Brain microvascular endothelial cell (primary cell): ENCODE data around the gene SLC35F3.

Experiments used
- DNase-seq: peaks from one replicate; pipeline ENCODE4 v3.0.0-alpha.2; 2020
- H3K27ac ChIP-seq: fragments of 250-450 bp; sonication (Bioruptor Pico); 2 replicates; pipeline ENCODE4 v1.5.1; 2020; ENCODE audit warnings: mild to moderate bottlenecking, moderate library complexity
- H3K27me3 ChIP-seq: fragments of 250-450 bp; sonication (Bioruptor Pico); replicated peaks from 2 replicates; pipeline ENCODE4 v1.5.1; 2020; ENCODE audit warnings: mild to moderate bottlenecking
- H3K36me3 ChIP-seq: fragments of 250-450 bp; sonication (Bioruptor Pico); replicated peaks from 2 replicates; pipeline ENCODE4 v1.5.1; 2020; ENCODE audit warnings: mild to moderate bottlenecking
- H3K4me3 ChIP-seq: 2 replicates; pipeline ENCODE4 v1.5.1; 2011; ENCODE audit warnings: low read depth, mild to moderate bottlenecking, control low read depth, low read length, moderate library complexity
- CTCF ChIP-seq: IDR thresholded peaks from 2 replicates; pipeline ENCODE4 v1.5.1; 2011; ENCODE audit warnings: low read depth, mild to moderate bottlenecking, moderate library complexity, low read length, control low read depth, inconsistent platforms; ENCODE audit errors: missing control alignments
- in situ Hi-C: cut with HindIII; loops from 2 replicates; pipeline ENCODE4 v1.10.0; 2017; ENCODE audit warnings: low sequenced_read_pairs, low pct_ligation_motif_present

The SLC35F3 gene

DNA sequence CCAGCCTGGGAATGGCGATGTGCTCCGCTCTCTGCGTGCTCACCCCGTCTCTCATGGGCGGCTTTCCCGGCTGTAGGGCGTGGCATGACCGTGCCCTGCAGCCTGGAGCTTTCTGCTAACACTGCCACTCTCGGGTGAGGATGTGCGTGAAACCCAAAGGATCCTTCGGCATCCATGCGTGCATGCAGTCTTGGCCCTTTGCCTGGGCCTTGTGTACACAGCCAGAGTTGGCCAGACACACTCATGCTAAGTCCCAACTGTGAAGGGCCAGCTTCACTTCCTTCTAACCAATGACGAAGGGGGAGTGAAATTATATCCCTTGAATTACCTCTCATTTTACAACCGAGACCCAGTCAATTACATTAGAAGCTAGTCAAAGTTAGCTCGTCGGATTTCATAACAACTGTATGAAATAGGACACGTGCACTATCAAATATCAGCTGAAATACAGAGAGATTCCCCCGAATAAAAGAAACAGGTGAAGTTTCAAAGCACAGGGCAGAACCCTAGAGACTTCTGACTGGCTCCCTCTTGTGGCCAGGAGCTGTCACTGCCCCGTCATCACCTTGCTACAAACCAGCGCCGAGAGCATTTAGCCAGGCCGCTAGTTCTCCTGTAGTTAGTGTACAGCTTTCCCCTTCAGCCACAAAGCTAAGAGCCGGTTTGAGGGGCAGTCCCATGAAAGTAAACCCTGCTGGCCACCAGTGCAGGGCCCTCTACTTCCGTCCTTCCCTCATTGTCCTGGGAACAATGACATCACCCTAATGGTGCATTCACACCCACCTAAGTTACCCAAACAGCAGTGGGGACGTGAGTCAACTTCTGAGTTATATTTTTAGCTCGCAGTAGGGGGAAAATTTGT lies 405.4 kb downstream of the SLC35F3 start:
- in situ Hi-C loops: no loop called here
- H3K27me3 ChIP-seq: no peaks in the 10 kb centered on the region
- H3K36me3 ChIP-seq: no peaks in the 10 kb centered on the region
- H3K27ac ChIP-seq: no peak overlapping the region
- H3K4me3 ChIP-seq: peak overlapping the region; percentile 26
- peak; percentile 98 for TF ChIP-seq CTCF
- DNase-seq: peak; percentile 55

- no peak overlapping the region for H3K4me3 ChIP-seq
- TF ChIP-seq CTCF: no peak
- H3K27ac ChIP-seq: no peak overlapping the region
- in situ Hi-C loops: no loop called here
- H3K36me3 ChIP-seq: no peaks in the 10 kb centered on the region
- DNase-seq: no peak
- H3K27me3 ChIP-seq: no peaks in the 10 kb centered on the region
These were observed 406.0 kb downstream of the SLC35F3 start for GRCh38 chr1:234310460-234310817.

DNA sequence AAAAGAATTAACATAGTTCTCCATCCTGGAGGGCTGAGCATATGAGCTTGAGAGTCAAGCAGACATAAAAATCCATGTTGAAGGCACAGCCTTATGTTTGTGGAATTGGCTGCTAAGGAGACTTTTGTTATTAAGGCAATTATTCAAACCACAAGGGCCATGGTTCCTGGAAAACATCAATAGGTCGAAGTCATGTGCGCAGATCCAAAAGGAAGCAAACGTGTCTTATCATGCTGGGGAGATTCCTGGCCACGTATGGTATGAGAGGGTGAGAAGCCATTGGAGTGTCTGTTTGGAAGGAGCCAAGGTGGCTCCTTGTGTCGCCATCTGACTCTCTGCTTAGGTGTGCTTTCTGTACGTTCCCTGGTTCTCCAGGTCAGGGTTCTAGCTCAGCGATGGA lies 406.9 kb downstream of the SLC35F3 start:
- H3K27me3 ChIP-seq: no peaks in the 10 kb centered on the region
- DNase-seq: no peak
- H3K36me3 ChIP-seq: no peaks in the 10 kb centered on the region
- TF ChIP-seq CTCF: no peak
- H3K27ac ChIP-seq: no peak overlapping the region
- in situ Hi-C loops: no loop called here
- H3K4me3 ChIP-seq: no peak overlapping the region

- no peak overlapping the region for H3K4me3 ChIP-seq
- in situ Hi-C loops: no loop called here
- no peaks in the 10 kb centered on the region for H3K27me3 ChIP-seq
- no peak for DNase-seq
- no peak overlapping the region for H3K27ac ChIP-seq
- no peaks in the 10 kb centered on the region for H3K36me3 ChIP-seq
- no peak for TF ChIP-seq CTCF
These were observed 408.7 kb downstream of the SLC35F3 start for GRCh38 chr1:234313171-234313570.

DNA sequence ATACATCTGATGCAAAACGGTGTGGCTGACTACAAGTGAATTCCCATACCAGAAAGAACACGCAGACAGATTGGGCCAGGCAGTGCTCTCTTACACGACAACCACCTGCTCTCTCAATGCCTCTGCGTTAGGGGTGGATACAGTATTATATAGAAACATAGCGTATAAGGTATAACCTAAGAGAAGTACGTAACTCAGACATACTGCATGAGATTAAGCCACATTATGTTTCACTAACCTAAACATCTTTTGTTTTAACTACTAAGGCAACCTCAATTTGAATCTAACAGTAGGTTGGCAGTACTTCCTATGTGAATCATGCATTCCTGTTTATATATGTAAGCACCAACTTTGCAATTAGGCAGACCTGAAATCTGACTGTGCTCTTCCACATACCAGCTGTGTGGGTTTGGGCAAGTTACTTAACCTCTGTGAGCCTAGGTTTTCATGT lies 410.6 kb downstream of the SLC35F3 start:
- H3K4me3 ChIP-seq: no peak overlapping the region
- no peak for DNase-seq

More for the DNA sequence above, 410.6 kb downstream of the SLC35F3 start:
- H3K36me3 ChIP-seq: no peaks in the 10 kb centered on the region
- TF ChIP-seq CTCF: no peak
- no peaks in the 10 kb centered on the region for H3K27me3 ChIP-seq
- in situ Hi-C loops: no loop called here
- H3K27ac ChIP-seq: no peak overlapping the region
